ENCODE results near the gene NCAM2. TPM values are rescaled to one million over a fixed set of nuclear protein-coding genes. Genes with fewer than 3 reads are reported as not detected.

NCAM2 gene
- total and polyA plus RNA-seq, 5 donors from 2014 or later: not detected

DNA sequence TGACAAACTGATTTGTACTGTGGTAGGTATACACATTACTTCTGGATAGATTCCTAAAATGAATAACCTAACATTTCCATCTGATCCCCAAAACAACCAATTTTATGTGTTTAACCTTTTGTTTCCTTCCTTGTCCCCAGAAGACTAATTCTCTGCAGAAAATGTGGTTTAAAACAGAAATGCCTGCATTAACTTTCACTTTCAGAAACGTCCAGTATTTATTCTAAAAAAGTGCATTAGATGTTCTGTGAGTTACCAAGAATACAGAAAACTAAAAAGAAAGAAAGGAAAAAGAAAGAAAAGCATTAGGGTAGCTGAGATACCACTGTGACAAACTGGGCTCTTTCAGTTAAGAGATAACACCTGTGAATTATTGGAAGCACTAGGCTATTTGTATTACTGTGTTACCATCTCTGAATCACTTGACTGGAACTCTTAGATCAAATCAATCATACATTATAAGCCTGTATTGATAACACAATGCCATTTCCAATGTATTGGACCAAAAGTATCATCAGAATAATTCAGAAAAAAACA, 177.7 kb downstream of the NCAM2 start:
- Histone ChIP-seq H3K27me3 (ENCODE audit: control insufficient read depth, insufficient read depth, low read length) (no peaks in the 10 kb centered on the region), H3K36me3 (ENCODE audit: control insufficient read depth, insufficient read depth, low read length) (no peaks in the 10 kb centered on the region), H3K4me1 (ENCODE audit: control insufficient read depth, insufficient read depth, low read length, poor library complexity, severe bottlenecking) (no peaks in the 10 kb centered on the region), H3K4me3 (ENCODE audit: low read depth, low read length) (no peak overlapping the region), H3K27ac (ENCODE audit: insufficient read depth, low read length, poor library complexity, severe bottlenecking) (no peak overlapping the region), H3K9me3 (ENCODE audit: control insufficient read depth in 2 of 2, low read length in 2 of 2) (no peaks in the 10 kb centered on the region)
- Mint-ChIP-seq H3K4me1 (no peaks in the 10 kb centered on the region), H3K4me3 (no peak overlapping the region), H3K27me3 (no peaks in the 10 kb centered on the region), H3K36me3 (no peaks in the 10 kb centered on the region), H3K27ac (no peak overlapping the region), H3K9me3 (peaks cover 0 to 3% (median 0%) of the 10 kb centered on the region in 7 donors)
- DNase-seq (no peak), ATAC-seq (ENCODE audit: low read depth in 2 of 2) (no peak)

DNA sequence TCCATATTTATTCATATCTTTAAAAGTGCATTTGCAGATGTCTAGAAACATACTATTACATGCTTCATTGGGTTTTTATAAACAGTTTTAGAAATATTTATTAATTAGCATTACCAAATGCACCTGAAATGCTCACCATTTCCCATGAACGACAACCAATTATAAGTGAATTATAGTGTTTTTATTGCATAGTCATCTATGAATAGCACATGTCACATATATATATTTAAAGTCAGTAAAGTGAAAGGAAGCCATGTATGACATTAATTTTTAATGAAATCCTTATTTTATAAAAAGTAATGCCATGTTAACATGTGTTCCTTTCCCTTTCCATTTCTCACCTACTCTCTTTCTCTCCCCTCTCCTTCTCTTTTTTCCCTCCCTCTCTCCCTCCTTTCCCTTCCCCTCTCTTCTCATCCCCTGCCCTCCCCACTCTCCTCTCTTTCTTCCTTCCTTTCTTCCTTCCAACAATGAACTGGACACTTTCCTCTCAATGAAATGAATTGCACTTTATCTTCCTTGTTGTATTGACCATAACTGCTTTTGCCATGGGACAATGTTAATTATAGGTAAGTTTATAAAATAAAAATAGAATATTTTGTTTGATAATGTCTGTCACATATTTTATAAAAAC, 179.3 kb downstream of the NCAM2 start:
- no peak overlapping the region for H3K4me3 ChIP-seq (ENCODE audit: low read depth, low read length)
- no peak for DNase-seq
- no peak overlapping the region for H3K4me3 Mint-ChIP-seq
- H3K27ac Mint-ChIP-seq: no peak overlapping the region
- no peaks in the 10 kb centered on the region for H3K4me1 Mint-ChIP-seq
- H3K36me3 ChIP-seq (ENCODE audit: control insufficient read depth, insufficient read depth, low read length): no peaks in the 10 kb centered on the region
- H3K9me3 Mint-ChIP-seq: peaks cover 0 to 3% (median 0%) of the 10 kb centered on the region in 7 donors
- no peaks in the 10 kb centered on the region for H3K4me1 ChIP-seq (ENCODE audit: control insufficient read depth, insufficient read depth, low read length, poor library complexity, severe bottlenecking)
- ATAC-seq (ENCODE audit: low read depth in 2 of 2): no peak
- H3K36me3 Mint-ChIP-seq: no peaks in the 10 kb centered on the region
- H3K27ac ChIP-seq (ENCODE audit: insufficient read depth, low read length, poor library complexity, severe bottlenecking): no peak overlapping the region
- H3K27me3 ChIP-seq (ENCODE audit: control insufficient read depth, insufficient read depth, low read length): no peaks in the 10 kb centered on the region
- H3K27me3 Mint-ChIP-seq: no peaks in the 10 kb centered on the region
- H3K9me3 ChIP-seq (ENCODE audit: control insufficient read depth in 2 of 2, low read length in 2 of 2): no peaks in the 10 kb centered on the region

DNA sequence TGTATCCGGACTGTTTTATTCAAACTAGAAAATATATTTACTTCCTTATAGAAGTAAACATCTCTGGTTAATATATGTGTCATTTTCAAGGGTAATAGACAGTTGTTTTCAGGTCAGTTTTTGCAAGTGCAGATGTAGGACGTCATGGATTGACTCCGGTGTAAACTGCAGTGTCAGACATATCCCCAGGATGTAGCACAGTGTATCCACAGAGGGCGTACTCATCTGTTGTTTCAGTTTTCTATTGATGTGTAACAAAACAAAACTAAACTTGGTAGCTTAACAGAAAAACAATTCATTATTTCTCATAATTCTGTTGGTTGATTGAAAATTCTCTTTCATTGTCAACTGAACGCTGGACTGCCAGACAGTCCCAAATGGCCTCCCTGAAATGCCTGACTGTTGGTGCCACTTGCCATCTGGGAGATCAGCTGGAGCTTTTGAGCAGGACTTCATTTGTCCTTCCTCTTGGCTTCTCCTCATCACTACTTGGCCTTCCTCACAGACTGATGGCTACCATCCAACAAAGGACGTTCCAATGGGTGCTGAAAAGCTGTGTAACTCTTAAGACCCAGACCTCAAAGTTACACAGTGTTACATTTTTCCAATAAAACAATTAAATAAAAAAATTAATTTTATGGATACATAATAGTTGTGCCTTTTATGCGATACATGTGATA, 181.6 kb downstream of the NCAM2 start:
- Mint-ChIP-seq H3K36me3 (no peaks in the 10 kb centered on the region), H3K27me3 (no peaks in the 10 kb centered on the region), H3K4me3 (no peak overlapping the region), H3K4me1 (no peaks in the 10 kb centered on the region), H3K27ac (no peak overlapping the region), H3K9me3 (peaks cover 0 to 5% (median 0%) of the 10 kb centered on the region in 7 donors)
- DNase-seq (no peak), ATAC-seq (ENCODE audit: low read depth in 2 of 2) (no peak)
- Histone ChIP-seq H3K27me3 (ENCODE audit: control insufficient read depth, insufficient read depth, low read length) (no peaks in the 10 kb centered on the region), H3K4me1 (ENCODE audit: control insufficient read depth, insufficient read depth, low read length, poor library complexity, severe bottlenecking) (no peaks in the 10 kb centered on the region), H3K4me3 (ENCODE audit: low read depth, low read length) (no peak overlapping the region), H3K36me3 (ENCODE audit: control insufficient read depth, insufficient read depth, low read length) (no peaks in the 10 kb centered on the region), H3K27ac (ENCODE audit: insufficient read depth, low read length, poor library complexity, severe bottlenecking) (no peak overlapping the region), H3K9me3 (ENCODE audit: control insufficient read depth in 2 of 2, low read length in 2 of 2) (peaks cover 0 to 5% of the 10 kb centered on the region in 2 experiments)

DNA sequence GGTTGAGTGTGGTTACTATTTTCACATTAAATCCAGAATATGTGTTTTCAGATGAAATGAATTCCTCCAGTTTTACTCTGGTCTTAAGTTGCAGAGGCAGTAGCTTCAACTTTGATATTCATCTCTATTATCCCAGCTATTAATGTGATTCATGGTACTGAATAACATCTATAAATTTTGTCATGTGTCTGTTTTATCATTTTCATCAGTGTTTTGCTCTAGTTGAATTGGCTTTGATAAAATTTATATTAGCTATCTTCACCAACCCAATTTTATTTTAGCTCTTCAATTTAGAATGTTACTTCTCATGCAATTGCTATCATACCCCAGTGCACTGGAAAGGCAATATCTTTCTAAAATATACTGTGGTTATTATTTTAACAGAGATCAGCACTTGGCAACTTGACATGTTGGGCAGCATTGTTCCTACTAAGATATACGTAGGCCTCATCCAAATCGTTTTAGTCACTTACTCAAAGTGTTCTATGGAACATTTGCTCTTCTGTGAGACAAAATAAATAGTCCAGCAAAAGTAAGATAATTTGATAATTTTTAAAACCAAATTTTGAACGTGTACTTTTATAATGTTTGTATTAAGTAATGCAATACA, 184.3 kb downstream of the NCAM2 start:
- H3K27ac Mint-ChIP-seq: no peak overlapping the region
- no peak for ATAC-seq (ENCODE audit: low read depth in 2 of 2)
- H3K9me3 ChIP-seq (ENCODE audit: control insufficient read depth in 2 of 2, low read length in 2 of 2): peaks cover 0 to 5% of the 10 kb centered on the region in 2 experiments

DNA sequence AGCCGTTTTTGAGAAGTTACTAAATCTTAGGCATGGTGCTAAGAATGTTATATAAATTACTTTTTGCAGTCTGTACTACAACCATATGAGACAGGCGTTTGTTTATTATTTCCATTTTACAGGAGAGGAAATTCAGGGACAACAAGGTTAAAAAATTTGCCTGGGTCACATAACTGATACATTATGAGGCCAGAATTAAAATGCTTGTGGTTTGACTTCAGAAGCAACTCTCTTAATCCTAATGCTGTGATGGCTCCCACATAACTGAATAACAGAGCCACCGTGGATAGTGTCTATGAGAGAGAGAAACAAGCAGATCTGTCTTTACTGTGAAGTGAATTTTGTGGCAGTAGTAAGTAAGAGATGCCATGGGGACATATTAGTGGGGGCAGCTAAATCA, 184.9 kb downstream of the NCAM2 start:
- Mint-ChIP-seq H3K27me3 (no peaks in the 10 kb centered on the region), H3K27ac (no peak overlapping the region)
- no peak for ATAC-seq (ENCODE audit: low read depth in 2 of 2)

More for the DNA sequence above, 184.3 kb downstream of the NCAM2 start:
- DNase-seq: no peak
- no peaks in the 10 kb centered on the region for H3K27me3 Mint-ChIP-seq
- H3K4me3 Mint-ChIP-seq: no peak overlapping the region
- no peaks in the 10 kb centered on the region for H3K4me1 ChIP-seq (ENCODE audit: control insufficient read depth, insufficient read depth, low read length, poor library complexity, severe bottlenecking)
- H3K36me3 Mint-ChIP-seq: no peaks in the 10 kb centered on the region
- no peak overlapping the region for H3K27ac ChIP-seq (ENCODE audit: insufficient read depth, low read length, poor library complexity, severe bottlenecking)
- no peaks in the 10 kb centered on the region for H3K36me3 ChIP-seq (ENCODE audit: control insufficient read depth, insufficient read depth, low read length)
- H3K4me3 ChIP-seq (ENCODE audit: low read depth, low read length): no peak overlapping the region
- no peaks in the 10 kb centered on the region for H3K4me1 Mint-ChIP-seq
- peaks cover 0 to 4% (median 2%) of the 10 kb centered on the region in 7 donors for H3K9me3 Mint-ChIP-seq
- H3K27me3 ChIP-seq (ENCODE audit: control insufficient read depth, insufficient read depth, low read length): no peaks in the 10 kb centered on the region

DNA sequence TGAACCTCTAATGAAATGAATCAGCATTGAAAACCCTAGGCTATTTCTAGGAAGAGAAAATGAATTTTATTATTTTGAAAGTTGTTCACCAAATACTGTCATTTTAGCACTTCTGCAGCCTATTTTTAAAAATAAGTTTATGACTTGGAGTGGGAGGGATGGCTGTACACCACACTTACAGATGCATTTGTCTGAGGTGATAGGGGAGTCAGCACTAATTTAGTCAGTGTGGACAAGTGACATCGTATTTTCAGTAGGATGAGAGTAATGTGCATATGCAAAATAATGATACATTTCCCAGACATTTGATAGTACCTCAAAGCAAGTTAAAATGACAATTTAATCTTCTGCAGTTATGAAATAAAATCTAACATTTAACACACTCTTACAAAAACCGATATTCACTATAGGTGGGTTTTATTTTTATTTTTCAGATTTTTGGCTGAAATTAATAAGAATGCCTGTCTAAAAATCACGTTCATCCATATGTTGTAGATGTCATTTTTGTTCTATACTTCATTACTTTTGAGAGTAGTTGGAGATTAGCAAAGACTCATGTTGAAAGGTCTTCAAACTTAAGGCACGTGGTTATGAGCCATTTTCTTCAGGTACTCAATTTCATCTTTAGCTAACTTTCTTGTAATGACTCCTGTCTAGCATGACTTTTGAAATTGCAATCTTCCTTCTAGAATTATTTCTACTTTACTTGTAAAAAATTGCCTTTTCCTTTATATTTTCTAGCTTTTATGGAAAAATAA, 186.7 kb downstream of the NCAM2 start:
- no peak for ATAC-seq (ENCODE audit: low read depth in 2 of 2)
- H3K27me3 Mint-ChIP-seq: no peaks in the 10 kb centered on the region
- Histone ChIP-seq H3K9me3 (ENCODE audit: control insufficient read depth in 2 of 2, low read length in 2 of 2) (peaks cover 0 to 5% of the 10 kb centered on the region in 2 experiments), H3K27me3 (ENCODE audit: control insufficient read depth, insufficient read depth, low read length) (no peaks in the 10 kb centered on the region), H3K27ac (ENCODE audit: insufficient read depth, low read length, poor library complexity, severe bottlenecking) (no peak overlapping the region), H3K36me3 (ENCODE audit: control insufficient read depth, insufficient read depth, low read length) (no peaks in the 10 kb centered on the region), H3K4me1 (ENCODE audit: control insufficient read depth, insufficient read depth, low read length, poor library complexity, severe bottlenecking) (no peaks in the 10 kb centered on the region), H3K4me3 (ENCODE audit: low read depth, low read length) (no peak overlapping the region)
- no peaks in the 10 kb centered on the region for H3K36me3 Mint-ChIP-seq
- DNase-seq: no peak
- no peak overlapping the region for H3K4me3 Mint-ChIP-seq
- H3K27ac Mint-ChIP-seq: no peak overlapping the region
- H3K4me1 Mint-ChIP-seq: no peaks in the 10 kb centered on the region
- H3K9me3 Mint-ChIP-seq: peaks cover 0 to 5% (median 3%) of the 10 kb centered on the region in 7 donors

More for the DNA sequence above, 184.9 kb downstream of the NCAM2 start:
- Histone ChIP-seq H3K27ac (ENCODE audit: insufficient read depth, low read length, poor library complexity, severe bottlenecking) (no peak overlapping the region), H3K36me3 (ENCODE audit: control insufficient read depth, insufficient read depth, low read length) (no peaks in the 10 kb centered on the region), H3K27me3 (ENCODE audit: control insufficient read depth, insufficient read depth, low read length) (no peaks in the 10 kb centered on the region), H3K4me3 (ENCODE audit: low read depth, low read length) (no peak overlapping the region), H3K9me3 (ENCODE audit: control insufficient read depth in 2 of 2, low read length in 2 of 2) (peaks cover 0 to 5% of the 10 kb centered on the region in 2 experiments), H3K4me1 (ENCODE audit: control insufficient read depth, insufficient read depth, low read length, poor library complexity, severe bottlenecking) (no peaks in the 10 kb centered on the region)
- Mint-ChIP-seq H3K4me1 (no peaks in the 10 kb centered on the region), H3K4me3 (no peak overlapping the region), H3K36me3 (no peaks in the 10 kb centered on the region), H3K9me3 (peaks cover 0 to 5% (median 2%) of the 10 kb centered on the region in 7 donors)
- no peak for DNase-seq

DNA sequence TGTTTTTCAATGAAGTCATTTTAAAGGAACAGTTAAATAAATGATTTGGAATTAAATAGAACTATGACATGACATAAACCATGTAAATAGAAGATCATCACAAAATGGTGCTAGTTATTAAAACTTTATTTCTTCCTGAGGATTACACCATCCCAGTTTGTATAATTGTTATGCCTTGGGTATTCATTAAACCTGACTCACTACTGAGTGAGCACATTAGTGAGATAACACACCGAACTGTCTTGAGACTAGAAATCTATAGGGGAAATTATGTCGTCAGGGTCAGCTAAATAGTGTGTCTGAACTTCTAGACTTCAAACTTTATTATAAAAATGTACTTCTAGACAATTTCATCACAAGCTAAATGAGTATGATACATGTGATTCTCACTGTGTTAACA, 189.4 kb downstream of the NCAM2 start:
- no peaks in the 10 kb centered on the region for H3K36me3 ChIP-seq (ENCODE audit: control insufficient read depth, insufficient read depth, low read length)
- Mint-ChIP-seq H3K4me3 (no peak overlapping the region), H3K36me3 (no peaks in the 10 kb centered on the region), H3K4me1 (peaks cover 0 to 5% (median 0%) of the 10 kb centered on the region in 4 donors), H3K27me3 (no peaks in the 10 kb centered on the region), H3K9me3 (peaks cover 0 to 12% (median 6%) of the 10 kb centered on the region in 7 donors), H3K27ac (no peak overlapping the region)
- peaks cover 0 to 5% of the 10 kb centered on the region in 2 experiments for H3K9me3 ChIP-seq (ENCODE audit: control insufficient read depth in 2 of 2, low read length in 2 of 2)
- H3K4me3 ChIP-seq (ENCODE audit: low read depth, low read length): no peak overlapping the region
- H3K27me3 ChIP-seq (ENCODE audit: control insufficient read depth, insufficient read depth, low read length): no peaks in the 10 kb centered on the region
- no peak overlapping the region for H3K27ac ChIP-seq (ENCODE audit: insufficient read depth, low read length, poor library complexity, severe bottlenecking)
- H3K4me1 ChIP-seq (ENCODE audit: control insufficient read depth, insufficient read depth, low read length, poor library complexity, severe bottlenecking): no peaks in the 10 kb centered on the region
- DNase-seq (no peak), ATAC-seq (ENCODE audit: low read depth in 2 of 2) (no peak)
